Prostate gland (tissue), 2 donors: ENCODE measurements around the gene HOXB5. TPM values are rescaled to one million over a fixed set of nuclear protein-coding genes. Genes with fewer than 3 reads are reported as not detected.

Experiments used
- DNase-seq: peaks from one replicate; pipeline ENCODE4 v3.0.0-alpha.2; 2019; ENCODE audit warnings: low spot score
- H3K27ac ChIP-seq, 2 donors: fragments of 200-600 bp; sonication (generic); 2 replicates each; pipeline ENCODE4 v1.5.1; 2017 to 2019
- H3K27me3 ChIP-seq: fragments of 200-600 bp; sonication (generic); replicated peaks from 2 replicates; pipeline ENCODE4 v1.5.1; 2019; ENCODE audit not compliant: insufficient read depth
- H3K36me3 ChIP-seq, 2 donors: fragments of 200-600 bp; sonication (generic); 1 replicate in 1 of 2; 2 replicates in 1 of 2; pipeline versions ENCODE4 v1.5.1 to v1.8.1; 2017 to 2019
- H3K4me1 ChIP-seq: fragments of 200-600 bp; sonication (generic); replicated peaks from 2 replicates; pipeline ENCODE4 v1.5.1; 2019
- H3K4me3 ChIP-seq, 2 donors: fragments of 200-600 bp; sonication (generic); 2 replicates each; pipeline ENCODE4 v1.5.1; 2017 to 2019
- H3K9me3 ChIP-seq: fragments of 200-600 bp; sonication (generic); 2 replicates; pipeline ENCODE4 v1.5.1; 2017
- POLR2A ChIP-seq: fragments of 450-650 bp; IDR thresholded peaks from one replicate; pipeline ENCODE4 v1.6.1; 2016; ENCODE audit warnings: antibody characterized with exemption, mild to moderate bottlenecking
- POLR2AphosphoS5 ChIP-seq: sonication (generic); formaldehyde crosslinking; IDR thresholded peaks from one replicate; pipeline ENCODE4 v1.6.1; 2017; ENCODE audit warnings: antibody characterized with exemption
- WGBS: methylation state at CpG from one replicate; pipeline ENCODE4 v1.1.5; 2018; 5-methylcytosine and 5-hydroxymethylcytosine counted together
- intact Hi-C: fragments of 100-400 bp; cut with DNase I; formaldehyde crosslinking; loops from one replicate; pipeline ENCODE4 v1.14.2; 2022
- total RNA-seq, 2 donors: library from RNA; depleted of rRNA; stranded (reverse); fragments of >200 nt; gene quantifications; one replicate each; pipeline ENCODE4 v1.1.0, GENCODE V29; 2016
- TF ChIP-seq, protein P1 (sequence below), 4 experiments: fragments of 200-600 bp in 2 of 4; fragments of 450-650 bp in 2 of 4; sonication (generic) in 2 of 4; IDR thresholded peaks; 1 replicate in 3 of 4; 2 replicates in 1 of 4; pipeline ENCODE4 v1.5.1; 2016 to 2019; ENCODE audit warnings: antibody characterized with exemption in 4 of 4, mild to moderate bottlenecking in 2 of 4, moderate library complexity in 2 of 4

The HOXB5 gene
- total RNA-seq, 2 donors from 2014 or later: 0.36 to 1.1 TPM

DNA sequence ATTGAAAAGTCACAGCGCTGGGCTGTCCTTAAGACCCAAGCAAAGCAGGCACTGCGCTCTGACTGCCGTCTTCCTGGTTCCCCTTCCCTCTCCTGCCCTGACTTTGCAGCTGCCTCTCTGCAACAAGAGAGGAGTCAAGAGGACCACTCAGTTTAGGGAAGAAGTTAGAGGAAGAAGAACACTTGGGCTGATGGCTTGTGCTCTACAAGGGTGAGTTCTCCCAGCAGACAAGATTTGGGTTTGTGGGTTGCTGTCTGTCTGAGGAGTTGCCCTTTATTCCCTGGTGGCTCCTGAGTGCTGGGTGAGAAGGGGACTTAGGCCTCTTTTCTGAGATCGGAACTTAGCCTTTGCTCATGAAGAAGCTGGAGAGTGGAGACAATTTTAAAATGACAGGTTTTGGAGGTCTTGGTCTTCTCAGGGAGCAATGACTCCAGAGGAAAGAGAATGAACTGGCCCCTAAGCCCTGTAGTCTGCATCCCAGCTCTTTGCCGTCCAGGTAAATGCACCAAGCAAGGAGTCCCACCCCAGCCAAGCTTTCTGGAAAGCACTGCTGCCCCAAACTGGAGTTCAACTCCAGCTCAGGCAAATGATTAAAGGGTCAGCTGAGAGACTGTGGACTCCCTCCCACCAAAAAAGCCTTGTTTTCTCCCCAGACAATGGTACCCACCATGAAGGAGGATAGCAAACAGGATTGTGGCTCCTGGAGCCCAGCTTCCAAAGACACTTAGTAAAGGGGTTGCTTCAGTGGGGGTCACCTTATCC, 35.3 kb upstream of the HOXB5 start:
- H3K27ac ChIP-seq: no peak overlapping the region
- H3K4me3 ChIP-seq: no peak overlapping the region
- H3K36me3 ChIP-seq: no peaks in the 10 kb centered on the region
- H3K9me3 ChIP-seq: no peaks in the 10 kb centered on the region
- H3K4me1 ChIP-seq: peaks cover 9% of the 10 kb centered on the region
- WGBS: 44% methylated on average over 5 of the region's 5 CpGs
- intact Hi-C loops: no loop called here
- TF ChIP-seq, protein P1, sequence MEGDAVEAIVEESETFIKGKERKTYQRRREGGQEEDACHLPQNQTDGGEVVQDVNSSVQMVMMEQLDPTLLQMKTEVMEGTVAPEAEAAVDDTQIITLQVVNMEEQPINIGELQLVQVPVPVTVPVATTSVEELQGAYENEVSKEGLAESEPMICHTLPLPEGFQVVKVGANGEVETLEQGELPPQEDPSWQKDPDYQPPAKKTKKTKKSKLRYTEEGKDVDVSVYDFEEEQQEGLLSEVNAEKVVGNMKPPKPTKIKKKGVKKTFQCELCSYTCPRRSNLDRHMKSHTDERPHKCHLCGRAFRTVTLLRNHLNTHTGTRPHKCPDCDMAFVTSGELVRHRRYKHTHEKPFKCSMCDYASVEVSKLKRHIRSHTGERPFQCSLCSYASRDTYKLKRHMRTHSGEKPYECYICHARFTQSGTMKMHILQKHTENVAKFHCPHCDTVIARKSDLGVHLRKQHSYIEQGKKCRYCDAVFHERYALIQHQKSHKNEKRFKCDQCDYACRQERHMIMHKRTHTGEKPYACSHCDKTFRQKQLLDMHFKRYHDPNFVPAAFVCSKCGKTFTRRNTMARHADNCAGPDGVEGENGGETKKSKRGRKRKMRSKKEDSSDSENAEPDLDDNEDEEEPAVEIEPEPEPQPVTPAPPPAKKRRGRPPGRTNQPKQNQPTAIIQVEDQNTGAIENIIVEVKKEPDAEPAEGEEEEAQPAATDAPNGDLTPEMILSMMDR (IDR thresholded peaks at IDR 0.05): no peak
- TF ChIP-seq POLR2A: no peak
- H3K27me3 ChIP-seq: peaks cover 47% of the 10 kb centered on the region
- DNase-seq: no peak

DNA sequence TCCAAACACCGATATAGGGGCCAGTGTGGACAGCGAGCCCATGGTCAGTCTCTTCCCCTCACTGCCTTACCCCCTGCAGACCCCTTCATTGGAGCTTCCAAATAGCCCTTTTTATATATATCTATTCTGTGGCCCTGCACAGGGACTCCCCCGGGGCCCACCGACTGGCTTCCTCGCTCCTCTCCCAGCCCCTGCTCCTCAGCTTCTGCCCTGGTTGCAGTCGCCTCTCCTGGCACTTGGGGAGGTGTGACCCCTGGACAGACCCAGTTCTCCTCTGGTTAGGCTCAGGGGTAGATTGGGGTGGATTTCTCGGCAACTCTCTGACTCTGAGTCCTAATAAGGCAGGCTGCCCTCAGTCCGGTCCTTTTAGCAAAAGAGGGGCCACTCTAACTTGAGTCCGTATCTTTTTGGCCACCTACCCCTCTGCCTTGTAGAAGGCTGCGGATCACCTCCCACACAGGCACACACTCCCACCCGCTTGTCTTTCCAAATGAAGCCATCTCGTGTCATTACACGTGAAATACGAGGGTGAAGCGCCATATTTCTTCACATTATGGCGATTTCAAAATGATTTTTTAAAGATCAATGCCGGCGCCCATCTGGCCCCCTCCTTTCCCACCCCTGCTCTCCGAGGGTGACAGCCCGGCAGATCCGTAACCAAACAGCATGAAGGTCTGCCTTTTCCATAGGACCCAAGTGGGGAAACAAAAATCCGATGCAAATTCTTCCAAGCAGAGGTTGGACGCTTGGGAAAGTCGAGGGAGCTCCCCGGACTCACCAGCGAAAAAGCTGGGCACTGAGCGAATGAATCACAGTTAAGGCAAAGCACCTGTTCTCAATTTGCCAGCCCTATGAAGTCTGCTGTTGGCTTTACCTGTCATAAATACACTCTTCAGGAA, 34.3 kb upstream of the HOXB5 start:
- intact Hi-C loops: no loop called here
- 21% methylated on average over 27 of the region's 27 CpGs for WGBS
- Histone ChIP-seq H3K4me1 (peaks cover 9% of the 10 kb centered on the region), H3K9me3 (no peaks in the 10 kb centered on the region), H3K36me3 (no peaks in the 10 kb centered on the region), H3K27ac (no peak overlapping the region), H3K4me3 (no peak overlapping the region), H3K27me3 (peaks cover 48% of the 10 kb centered on the region)
- DNase-seq: no peak
- TF ChIP-seq, protein P1 (IDR thresholded peaks at IDR 0.05): no peak
- TF ChIP-seq POLR2A (no peak), POLR2AphosphoS5 (no peak)

DNA sequence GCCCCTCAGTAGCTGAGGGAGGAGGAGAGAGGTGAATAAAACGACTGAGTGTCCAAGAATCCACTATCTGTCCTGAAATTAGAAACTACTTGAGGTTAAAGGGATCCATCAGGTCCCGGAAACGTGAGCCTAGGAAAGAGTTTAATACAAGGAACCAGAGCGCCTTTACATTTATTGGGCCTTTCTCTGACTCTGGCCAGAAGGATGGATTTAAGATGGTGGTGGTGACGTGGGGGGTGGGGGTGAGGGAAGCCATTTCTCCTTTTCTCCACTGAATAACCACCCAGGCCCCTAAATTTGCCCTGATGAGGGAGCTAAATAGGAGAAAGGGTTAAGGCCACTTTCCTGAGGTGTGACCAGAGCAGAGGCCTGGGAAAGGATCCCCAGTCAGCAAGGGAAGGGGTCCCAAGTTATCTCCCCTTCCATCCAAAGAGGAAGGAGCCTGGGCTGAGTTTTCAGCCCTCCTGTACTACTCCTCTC, 33.6 kb upstream of the HOXB5 start:
- DNase-seq: no peak
- intact Hi-C loops: no loop called here
- Histone ChIP-seq H3K27ac (no peak overlapping the region), H3K9me3 (no peaks in the 10 kb centered on the region), H3K27me3 (peaks cover 56% of the 10 kb centered on the region), H3K36me3 (no peaks in the 10 kb centered on the region), H3K4me3 (no peak overlapping the region), H3K4me1 (peaks cover 9% of the 10 kb centered on the region)
- 13% methylated on average over 5 of the region's 5 CpGs for WGBS
- no peak for TF ChIP-seq POLR2AphosphoS5
- no peak for TF ChIP-seq POLR2A
- TF ChIP-seq, protein P1 (IDR thresholded peaks at IDR 0.05): no peak

DNA sequence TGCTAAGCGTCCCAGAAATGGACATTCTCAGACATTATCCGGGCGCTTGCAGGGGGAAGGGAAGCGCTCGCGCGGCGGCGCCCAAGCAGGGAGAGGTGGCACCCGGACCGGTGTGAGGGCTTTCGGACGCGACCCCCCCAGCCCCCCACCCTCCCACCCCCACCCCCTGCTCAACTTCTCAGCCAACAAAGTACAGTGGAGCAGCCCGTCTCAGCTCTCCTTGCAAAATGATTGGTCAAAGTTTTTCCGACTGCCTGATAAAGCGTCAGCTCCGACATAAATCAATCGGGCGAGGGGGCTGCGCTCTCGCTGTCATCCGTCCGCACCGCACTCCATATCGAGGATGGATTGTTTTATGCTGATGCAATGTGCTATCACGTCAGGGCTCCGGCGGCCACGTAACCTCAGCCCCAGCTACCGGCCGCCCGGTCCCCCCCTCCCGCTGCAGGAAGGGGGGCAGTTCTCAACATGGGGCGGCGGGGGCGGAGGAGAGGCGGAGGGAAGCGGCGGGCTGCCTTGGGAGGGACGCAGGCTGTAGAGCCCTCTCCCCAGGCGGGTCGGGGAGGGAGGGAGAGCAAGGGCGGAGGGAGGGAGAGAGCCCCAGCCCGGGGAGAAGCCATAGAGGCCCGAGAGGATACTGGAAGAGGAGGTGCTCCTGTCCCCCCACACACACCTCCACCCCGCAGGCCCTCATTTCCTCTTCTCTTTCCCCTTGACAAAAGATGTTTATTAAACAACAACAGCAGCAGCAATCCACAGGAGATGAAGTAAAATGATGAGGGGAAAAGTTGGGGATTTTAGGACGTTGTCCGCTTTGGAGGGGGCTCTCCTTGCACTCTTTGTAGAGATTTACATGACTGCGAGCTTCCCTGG, 32.9 kb upstream of the HOXB5 start, which contains the start of gene HOXB9:
HOXB9 (minus strand) TSS at position 114 of the 873 bp plus-strand sequence; CDS start at position 25, 89 bp downstream.
- intact Hi-C loops: no loop called here
- Histone ChIP-seq H3K4me1 (peaks cover 9% of the 10 kb centered on the region), H3K27ac (no peak within 1 kb of the TSS), H3K4me3 (peak within 1 kb of the TSS; percentile 5 to 21), H3K36me3 (no peaks in the 10 kb centered on the region), H3K9me3 (no peaks in the 10 kb centered on the region), H3K27me3 (peaks cover 59% of the 10 kb centered on the region)
- WGBS: 2% methylated on average over 50 of the region's 50 CpGs
- no peak for DNase-seq
- TF ChIP-seq POLR2AphosphoS5 (no peak), POLR2A (no peak)
- TF ChIP-seq, protein P1 (IDR thresholded peaks at IDR 0.05): no peak
